ENCODE data around the gene MCF2L2. TPM values are rescaled to one million over a fixed set of nuclear protein-coding genes. Genes with fewer than 3 reads are reported as not detected.

MCF2L2 gene
- total and polyA plus RNA-seq, 2 donors from 2014 or later: 0.32 to 1.7 TPM

DNA sequence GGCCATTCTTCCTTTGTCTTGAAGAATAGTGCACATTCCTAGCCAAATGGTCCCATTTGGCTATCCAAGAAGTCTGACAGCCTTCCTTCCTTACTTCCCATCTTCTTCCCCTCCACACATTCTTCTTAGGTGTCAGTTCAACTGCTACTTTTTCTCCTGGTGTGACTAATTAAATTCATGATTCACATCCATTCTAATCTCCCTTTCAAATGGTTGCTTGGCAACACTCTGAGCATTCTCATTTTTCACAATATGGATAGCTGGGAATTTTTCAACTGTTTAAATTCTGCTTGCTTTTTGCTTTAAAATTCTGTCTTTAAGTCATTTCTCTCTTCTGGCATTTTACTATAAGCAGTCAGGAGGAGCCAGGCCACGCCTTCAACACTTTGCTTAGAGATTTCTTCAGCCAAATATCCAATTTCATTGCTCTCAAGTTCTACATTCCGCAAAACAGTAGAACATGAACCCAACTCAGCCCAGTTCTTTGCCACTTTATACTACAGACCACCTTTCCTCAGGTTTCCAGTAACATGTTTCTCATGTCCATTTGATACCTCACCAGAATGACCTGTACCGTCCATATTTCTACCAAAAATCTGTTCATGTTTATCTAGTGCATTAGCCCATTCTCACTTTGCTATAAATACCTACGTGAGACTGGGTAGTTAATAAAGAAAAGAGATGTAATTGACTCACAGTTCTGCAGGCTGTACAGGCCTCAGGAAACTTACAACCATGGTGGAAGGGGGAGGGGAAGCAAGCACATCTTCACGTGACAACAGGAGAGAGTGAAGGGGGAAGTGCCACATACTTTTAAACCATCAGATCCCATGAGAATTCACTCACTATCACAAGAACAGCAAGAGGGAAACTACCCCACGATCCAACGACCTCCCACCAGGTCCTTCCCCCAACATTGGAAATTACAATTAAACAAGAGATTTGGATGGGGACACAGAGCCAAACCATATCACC, 31.9 kb upstream of the MCF2L2 start:
- no peak overlapping the region for H3K27ac ChIP-seq (ENCODE audit: low read depth in 2 of 2, low read length in 2 of 2)
- DNase-seq: no peak
- H3K4me1 ChIP-seq (ENCODE audit: control insufficient read depth in 2 of 3, insufficient read depth in 2 of 3, low read depth in 1 of 3, low read length in 3 of 3): no peaks in the 10 kb centered on the region
- H3K27me3 ChIP-seq (ENCODE audit: control insufficient read depth, insufficient read depth, low read length): no peaks in the 10 kb centered on the region
- no peak for FAIRE-seq
- H3K9me3 ChIP-seq (ENCODE audit: control insufficient read depth in 2 of 3, insufficient read depth in 1 of 3, low read length in 3 of 3): no peaks in the 10 kb centered on the region
- peaks cover 0 to under 1% (median 0%) of the 10 kb centered on the region in 3 donors for H3K36me3 ChIP-seq (ENCODE audit: control insufficient read depth in 2 of 3, insufficient read depth in 3 of 3, low read length in 3 of 3)
- no peak overlapping the region for H3K4me3 ChIP-seq (ENCODE audit: low read length in 3 of 3)
- H3K9ac ChIP-seq (ENCODE audit: low read length in 3 of 3): no peak overlapping the region
- intact Hi-C loops (cut with DNase I): loop anchor here (10.0 kb wide), 1 partner anchor 304 kb away; no protein-coding TSS in a partner anchor
- no peak for TF ChIP-seq CTCF (IDR thresholded peaks at IDR 0.05; ENCODE audit: borderline replicate concordance, extremely low read depth, insufficient read depth)

DNA sequence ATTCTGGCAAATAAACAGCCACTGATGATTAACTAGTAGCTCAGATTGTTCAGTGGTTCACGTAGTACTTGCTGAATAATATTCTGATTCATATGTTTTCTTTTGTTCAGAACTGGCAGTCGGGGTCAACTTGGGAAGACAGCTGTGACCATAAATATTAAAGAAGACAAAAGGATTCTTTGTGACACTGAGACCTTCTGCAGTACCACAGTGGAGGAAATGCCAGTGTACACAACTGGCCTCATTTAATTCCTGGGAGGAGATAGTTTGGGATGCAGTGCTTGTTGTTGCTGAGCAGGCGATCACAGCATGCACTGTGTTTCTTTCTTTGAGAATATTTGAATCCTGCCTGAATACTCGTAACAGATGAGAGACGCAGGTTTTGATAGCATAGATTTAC, 26.7 kb upstream of the MCF2L2 start:
- H3K27me3 ChIP-seq (ENCODE audit: control insufficient read depth, insufficient read depth, low read length): no peaks in the 10 kb centered on the region
- H3K36me3 ChIP-seq (ENCODE audit: control insufficient read depth in 2 of 3, insufficient read depth in 3 of 3, low read length in 3 of 3): peaks cover 0 to 10% (median 0%) of the 10 kb centered on the region in 3 donors
- FAIRE-seq (no peak), DNase-seq (no peak)
- no peak overlapping the region for H3K4me3 ChIP-seq (ENCODE audit: low read length in 3 of 3)
- no peak for TF ChIP-seq CTCF (IDR thresholded peaks at IDR 0.05; ENCODE audit: borderline replicate concordance, extremely low read depth, insufficient read depth)
- H3K9me3 ChIP-seq (ENCODE audit: control insufficient read depth in 2 of 3, insufficient read depth in 1 of 3, low read length in 3 of 3): no peaks in the 10 kb centered on the region
- no peak overlapping the region for H3K9ac ChIP-seq (ENCODE audit: low read length in 3 of 3)
- intact Hi-C loops (cut with DNase I): no loop called here
- no peak overlapping the region for H3K27ac ChIP-seq (ENCODE audit: low read depth in 2 of 2, low read length in 2 of 2)
- H3K4me1 ChIP-seq (ENCODE audit: control insufficient read depth in 2 of 3, insufficient read depth in 2 of 3, low read depth in 1 of 3, low read length in 3 of 3): no peaks in the 10 kb centered on the region

DNA sequence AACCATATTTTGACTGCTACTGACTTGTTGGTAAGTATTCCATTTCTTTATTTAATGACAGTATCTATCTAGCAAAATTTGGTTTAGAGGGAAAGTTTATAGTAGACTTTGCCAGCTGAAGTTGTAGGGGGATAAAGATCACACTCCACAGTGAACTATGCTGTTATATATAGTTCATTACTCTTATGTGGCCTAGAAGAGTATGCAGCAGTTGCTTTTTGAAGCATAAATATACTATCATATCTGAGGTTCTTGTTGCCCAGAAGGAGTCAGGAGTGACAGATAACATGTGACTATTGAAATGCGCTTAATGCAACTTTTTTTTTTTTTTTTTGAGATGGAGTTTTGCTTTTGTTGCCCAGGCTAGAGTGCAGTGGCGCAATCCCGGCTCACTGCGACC, 25.6 kb upstream of the MCF2L2 start:
- DNase-seq (no peak), FAIRE-seq (no peak)
- Histone ChIP-seq H3K9me3 (ENCODE audit: control insufficient read depth in 2 of 3, insufficient read depth in 1 of 3, low read length in 3 of 3) (no peaks in the 10 kb centered on the region), H3K4me3 (ENCODE audit: low read length in 3 of 3) (no peak overlapping the region), H3K4me1 (ENCODE audit: control insufficient read depth in 2 of 3, insufficient read depth in 2 of 3, low read depth in 1 of 3, low read length in 3 of 3) (no peaks in the 10 kb centered on the region), H3K9ac (ENCODE audit: low read length in 3 of 3) (no peak overlapping the region), H3K27ac (ENCODE audit: low read depth in 2 of 2, low read length in 2 of 2) (no peak overlapping the region), H3K36me3 (ENCODE audit: control insufficient read depth in 2 of 3, insufficient read depth in 3 of 3, low read length in 3 of 3) (peaks cover 0 to 10% (median 0%) of the 10 kb centered on the region in 3 donors), H3K27me3 (ENCODE audit: control insufficient read depth, insufficient read depth, low read length) (no peaks in the 10 kb centered on the region)
- intact Hi-C loops (cut with DNase I): no loop called here
- no peak for TF ChIP-seq CTCF (IDR thresholded peaks at IDR 0.05; ENCODE audit: borderline replicate concordance, extremely low read depth, insufficient read depth)

All from kidney (tissue), 14 donors.